Measurements from ENCODE around the gene PER2. TPM values are rescaled to one million over a fixed set of nuclear protein-coding genes. Genes with fewer than 3 reads are reported as not detected.

PER2 gene
- total RNA-seq, 2 experiments from 2014 or later: 33.8 to 38.2 TPM

GRCh38 chr2:238252766-238253630 lies 35.4 kb downstream of the PER2 start:
- Mint-ChIP-seq H3K27me3 (no peaks in the 10 kb centered on the region), H3K4me1 (ENCODE audit: low read depth) (no peaks in the 10 kb centered on the region), H3K36me3 (ENCODE audit: low read depth) (peaks cover 70% of the 10 kb centered on the region), H3K27ac (no peak overlapping the region), H3K4me3 (no peak overlapping the region), H3K9me3 (no peaks in the 10 kb centered on the region)
- Histone ChIP-seq H3K36me3 (ENCODE audit: insufficient read depth, low read length) (peaks cover 51% of the 10 kb centered on the region), H3K4me1 (ENCODE audit: insufficient read depth, low read length) (peaks cover 5% of the 10 kb centered on the region), H3K27ac (ENCODE audit: low read depth in 1 of 2, low read length in 2 of 2) (no peak overlapping the region), H3K4me3 (ENCODE audit: low read length) (no peak overlapping the region), H3K27me3 (ENCODE audit: control insufficient read depth in 1 of 2, insufficient read depth in 2 of 2, low read length in 2 of 2) (no peaks in the 10 kb centered on the region), H3K9me3 (ENCODE audit: control insufficient read depth in 1 of 2, insufficient read depth in 1 of 2, low read length in 2 of 2) (no peaks in the 10 kb centered on the region)
- DNase-seq: no peak
- no peak for ATAC-seq (ENCODE audit: poor library complexity)
- no peak for TF ChIP-seq CTCF (IDR thresholded peaks at IDR 0.05)
- CTCF ChIA-PET: interaction anchor here (0.6 kb wide), 1 partner anchor 65 kb away, joined by 3 read pairs; no protein-coding TSS in a partner anchor
- POLR2A ChIA-PET: no interaction called here
- intact Hi-C loops (cut with DNase I, micrococcal nuclease): no loop called here

- POLR2A ChIA-PET: no interaction called here
- Mint-ChIP-seq H3K9me3 (no peaks in the 10 kb centered on the region), H3K4me1 (ENCODE audit: low read depth) (no peaks in the 10 kb centered on the region), H3K27ac (no peak overlapping the region), H3K4me3 (no peak overlapping the region), H3K27me3 (no peaks in the 10 kb centered on the region), H3K36me3 (ENCODE audit: low read depth) (peaks cover 78% of the 10 kb centered on the region)
- peaks cover 46% of the 10 kb centered on the region for H3K36me3 ChIP-seq (ENCODE audit: insufficient read depth, low read length)
- intact Hi-C loops (cut with DNase I, micrococcal nuclease): no loop called here
- TF ChIP-seq CTCF (IDR thresholded peaks at IDR 0.05): no peak
- ATAC-seq (ENCODE audit: poor library complexity) (no peak), DNase-seq (no peak)
- no peak overlapping the region for H3K4me3 ChIP-seq (ENCODE audit: low read length)
- no peaks in the 10 kb centered on the region for H3K9me3 ChIP-seq (ENCODE audit: control insufficient read depth in 1 of 2, insufficient read depth in 1 of 2, low read length in 2 of 2)
- H3K4me1 ChIP-seq (ENCODE audit: insufficient read depth, low read length): peaks cover 5% of the 10 kb centered on the region
- H3K27me3 ChIP-seq (ENCODE audit: control insufficient read depth in 1 of 2, insufficient read depth in 2 of 2, low read length in 2 of 2): no peaks in the 10 kb centered on the region
- H3K27ac ChIP-seq (ENCODE audit: low read depth in 1 of 2, low read length in 2 of 2): no peak overlapping the region
- CTCF ChIA-PET: no interaction called here
Observed at GRCh38 chr2:238251986-238252385, 36.4 kb downstream of the PER2 start.

GRCh38 chr2:238251331-238251730 lies 37.1 kb downstream of the PER2 start:
- peaks cover 76% of the 10 kb centered on the region for H3K36me3 Mint-ChIP-seq (ENCODE audit: low read depth)
- H3K4me3 ChIP-seq (ENCODE audit: low read length): no peak overlapping the region
- H3K9me3 Mint-ChIP-seq: no peaks in the 10 kb centered on the region
- no peaks in the 10 kb centered on the region for H3K9me3 ChIP-seq (ENCODE audit: control insufficient read depth in 1 of 2, insufficient read depth in 1 of 2, low read length in 2 of 2)
- no peaks in the 10 kb centered on the region for H3K4me1 Mint-ChIP-seq (ENCODE audit: low read depth)
- no peak overlapping the region for H3K4me3 Mint-ChIP-seq
- ATAC-seq (ENCODE audit: poor library complexity) (no peak), DNase-seq (no peak)
- H3K27ac ChIP-seq (ENCODE audit: low read depth in 1 of 2, low read length in 2 of 2): no peak overlapping the region
- CTCF ChIA-PET: no interaction called here
- H3K27me3 ChIP-seq (ENCODE audit: control insufficient read depth in 1 of 2, insufficient read depth in 2 of 2, low read length in 2 of 2): no peaks in the 10 kb centered on the region
- TF ChIP-seq CTCF (IDR thresholded peaks at IDR 0.05): no peak
- POLR2A ChIA-PET: no interaction called here
- peaks cover 40% of the 10 kb centered on the region for H3K36me3 ChIP-seq (ENCODE audit: insufficient read depth, low read length)
- H3K27ac Mint-ChIP-seq: no peak overlapping the region
- intact Hi-C loops (cut with DNase I, micrococcal nuclease): no loop called here
- H3K4me1 ChIP-seq (ENCODE audit: insufficient read depth, low read length): no peaks in the 10 kb centered on the region
- no peaks in the 10 kb centered on the region for H3K27me3 Mint-ChIP-seq

Measured in CD4-positive, alpha-beta T cell (primary cell).